Sigmoid colon (tissue), 7 donors: ENCODE data around the gene CNTN5. TPM values are rescaled to one million over a fixed set of nuclear protein-coding genes. Genes with fewer than 3 reads are reported as not detected.

ENCODE experiments used
- DNase-seq: peaks from one replicate; pipeline ENCODE4 v3.0.0-alpha.2; 2019
- H3K27ac ChIP-seq, 4 donors: fragments of 200-600 bp; sonication (generic); one replicate each; pipeline ENCODE4 v1.5.1; 2016 to 2019; ENCODE audit warnings: mild to moderate bottlenecking in 1 of 4
- H3K27me3 ChIP-seq, 3 donors: fragments of 200-600 bp; sonication (generic); one replicate each; pipeline ENCODE4 v1.5.1; 2019; ENCODE audit warnings: mild to moderate bottlenecking in 1 of 3
- H3K36me3 ChIP-seq, 4 donors: fragments of 200-600 bp; sonication (generic); one replicate each; pipeline ENCODE4 v1.5.1; 2016 to 2019
- H3K4me1 ChIP-seq, 4 donors: fragments of 200-600 bp; sonication (generic); one replicate each; pipeline ENCODE4 v1.5.1; 2017 to 2019
- H3K4me3 ChIP-seq, 4 donors: fragments of 200-600 bp; sonication (generic); one replicate each; pipeline ENCODE4 v1.5.1; 2017 to 2019; ENCODE audit warnings: mild to moderate bottlenecking in 2 of 4, moderate library complexity in 1 of 4
- H3K9me3 ChIP-seq, 4 donors: fragments of 200-600 bp in 3 of 4; sonication (generic) in 3 of 4; one replicate each; pipeline versions ENCODE4 v1.5.1 to v1.6.1; 2013 to 2019
- EP300 ChIP-seq, 4 donors: sonication (generic); formaldehyde crosslinking; IDR thresholded peaks; one replicate each; pipeline ENCODE4 v1.6.1; 2017; ENCODE audit warnings: antibody characterized with exemption in 4 of 4
- POLR2A ChIP-seq, 2 donors: fragments of 450-650 bp; IDR thresholded peaks; one replicate each; pipeline ENCODE4 v1.6.1; 2016; ENCODE audit warnings: antibody characterized with exemption in 2 of 2, mild to moderate bottlenecking in 2 of 2, moderate library complexity in 2 of 2
- POLR2AphosphoS5 ChIP-seq, 4 donors: sonication (generic); formaldehyde crosslinking; IDR thresholded peaks; one replicate each; pipeline ENCODE4 v1.6.1; 2017; ENCODE audit warnings: antibody characterized with exemption in 4 of 4
- WGBS, 2 donors: extraction: QIAGEN DNeasy Blood & Tissue Kit; methylation state at CpG; one replicate each; pipeline ENCODE4 v1.1.7; 2013; 5-methylcytosine and 5-hydroxymethylcytosine counted together
- intact Hi-C: fragments of 100-400 bp; cut with DNase I; formaldehyde crosslinking; loops from one replicate; pipeline ENCODE4 v1.15.1; 2023
- polyA plus RNA-seq, 3 donors: library from polyadenylated mRNA; stranded (reverse); fragments of 200-250 nt; gene quantifications; one replicate each; pipeline ENCODE4 v1.2.3, GENCODE V29; 2013
- total RNA-seq, 4 donors: library from RNA; depleted of rRNA; stranded (reverse); fragments of >200 nt; gene quantifications; one replicate each; pipeline ENCODE4 v1.1.0, GENCODE V29; 2016
- TF ChIP-seq, protein P1 (sequence below), 4 experiments: fragments of 450-650 bp in 3 of 4; fragments of 200-600 bp in 1 of 4; IDR thresholded peaks; one replicate each; pipeline ENCODE4 v1.5.1; 2016 to 2019; ENCODE audit warnings: antibody characterized with exemption in 4 of 4, mild to moderate bottlenecking in 3 of 4, moderate library complexity in 2 of 4
- donor health status: healthy with polysubstance abuse.
- donor health status: Bipolar disorder and iron deficiency.
- donor health status: healthy.

The CNTN5 gene
- total and polyA plus RNA-seq, 7 donors = 0.13 to 0.36 (median 0.16) TPM; not detected in 2

DNA sequence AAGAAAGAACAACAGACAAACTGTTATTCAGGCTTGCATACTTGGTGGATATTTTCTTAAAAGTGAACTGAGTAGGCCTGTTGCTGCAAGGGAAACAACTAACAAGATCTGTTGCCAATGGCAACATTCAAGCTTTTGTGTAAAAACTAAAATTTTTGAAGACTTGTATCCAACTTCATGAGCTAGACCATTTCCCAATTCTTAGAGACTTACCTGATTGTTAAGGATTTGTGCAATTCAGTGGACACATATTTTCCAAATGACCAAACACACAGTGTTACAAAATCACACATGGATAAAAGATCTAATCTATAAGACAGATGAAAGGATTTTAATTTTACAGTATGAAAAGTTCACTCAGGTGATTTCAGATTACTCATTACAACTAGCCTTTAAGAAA, 564.1 kb downstream of the CNTN5 start:
- no peaks in the 10 kb centered on the region for H3K4me1 ChIP-seq
- intact Hi-C loops = no loop called here
- H3K9me3 ChIP-seq = no peaks in the 10 kb centered on the region
- DNase-seq = no peak
- no peak overlapping the region for H3K4me3 ChIP-seq
- no peak overlapping the region for H3K27ac ChIP-seq
- no peaks in the 10 kb centered on the region for H3K27me3 ChIP-seq
- no peaks in the 10 kb centered on the region for H3K36me3 ChIP-seq
- no peak for TF ChIP-seq POLR2A (IDR thresholded peaks at IDR 0.05)
- TF ChIP-seq, protein P1, sequence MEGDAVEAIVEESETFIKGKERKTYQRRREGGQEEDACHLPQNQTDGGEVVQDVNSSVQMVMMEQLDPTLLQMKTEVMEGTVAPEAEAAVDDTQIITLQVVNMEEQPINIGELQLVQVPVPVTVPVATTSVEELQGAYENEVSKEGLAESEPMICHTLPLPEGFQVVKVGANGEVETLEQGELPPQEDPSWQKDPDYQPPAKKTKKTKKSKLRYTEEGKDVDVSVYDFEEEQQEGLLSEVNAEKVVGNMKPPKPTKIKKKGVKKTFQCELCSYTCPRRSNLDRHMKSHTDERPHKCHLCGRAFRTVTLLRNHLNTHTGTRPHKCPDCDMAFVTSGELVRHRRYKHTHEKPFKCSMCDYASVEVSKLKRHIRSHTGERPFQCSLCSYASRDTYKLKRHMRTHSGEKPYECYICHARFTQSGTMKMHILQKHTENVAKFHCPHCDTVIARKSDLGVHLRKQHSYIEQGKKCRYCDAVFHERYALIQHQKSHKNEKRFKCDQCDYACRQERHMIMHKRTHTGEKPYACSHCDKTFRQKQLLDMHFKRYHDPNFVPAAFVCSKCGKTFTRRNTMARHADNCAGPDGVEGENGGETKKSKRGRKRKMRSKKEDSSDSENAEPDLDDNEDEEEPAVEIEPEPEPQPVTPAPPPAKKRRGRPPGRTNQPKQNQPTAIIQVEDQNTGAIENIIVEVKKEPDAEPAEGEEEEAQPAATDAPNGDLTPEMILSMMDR (IDR thresholded peaks at IDR 0.05) = no peak

DNA sequence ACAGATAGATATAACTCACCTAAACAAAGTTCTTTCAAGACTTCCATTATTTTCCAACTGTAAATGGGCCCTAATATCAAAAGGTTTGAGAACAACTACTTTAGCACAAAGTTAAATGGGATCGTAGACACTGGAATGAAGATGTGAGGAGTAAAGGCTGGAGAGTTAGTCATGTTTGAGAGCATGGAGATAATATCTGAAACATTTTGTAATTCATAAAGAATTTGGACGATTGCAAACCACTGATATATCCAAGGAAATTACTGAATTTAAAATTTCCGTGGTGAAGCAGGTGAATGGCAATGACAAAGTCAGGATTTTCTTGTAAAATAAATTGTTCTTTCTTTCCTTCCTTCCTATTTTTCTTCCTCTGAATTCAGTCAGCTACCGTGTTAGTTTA, 564.9 kb downstream of the CNTN5 start:
- 40 to 42% methylated on average over 4 of the region's 4 CpGs for WGBS, 2 donors
- Histone ChIP-seq H3K9me3 (no peaks in the 10 kb centered on the region), H3K27ac (no peak overlapping the region), H3K4me1 (no peaks in the 10 kb centered on the region), H3K4me3 (no peak overlapping the region), H3K36me3 (no peaks in the 10 kb centered on the region), H3K27me3 (no peaks in the 10 kb centered on the region)
- TF ChIP-seq EP300 (IDR thresholded peaks at IDR 0.05) (no peak), POLR2A (IDR thresholded peaks at IDR 0.05) (no peak), POLR2AphosphoS5 (IDR thresholded peaks at IDR 0.05) (no peak)
- TF ChIP-seq, protein P1 (IDR thresholded peaks at IDR 0.05) = no peak
- no peak for DNase-seq
- intact Hi-C loops = no loop called here

DNA sequence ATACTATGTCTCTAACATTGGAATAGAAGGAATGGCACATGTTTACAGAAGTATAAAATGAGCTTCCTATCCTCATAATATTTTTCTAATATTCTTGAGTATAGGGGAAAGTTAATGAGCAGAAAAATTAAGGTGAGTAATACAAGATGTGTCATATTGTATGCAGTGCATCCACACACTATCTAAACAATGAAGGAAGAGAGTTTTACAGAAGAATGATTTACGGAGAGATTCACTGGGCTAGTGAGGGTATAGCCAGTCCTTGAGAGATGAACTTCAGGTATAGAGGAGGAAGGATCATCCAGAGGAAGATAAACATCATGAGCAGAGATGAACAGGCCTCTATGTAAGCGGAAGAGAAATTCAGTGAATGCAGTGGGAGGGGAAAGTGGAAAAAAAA, 569.0 kb downstream of the CNTN5 start:
- 72 to 78% methylated on average over 2 of the region's 2 CpGs for whole genome bisulfite sequencing, 2 donors
- intact Hi-C loops = no loop called here
- H3K4me1 ChIP-seq = no peaks in the 10 kb centered on the region
- no peaks in the 10 kb centered on the region for H3K36me3 ChIP-seq
- TF ChIP-seq EP300 (IDR thresholded peaks at IDR 0.05) = no peak
- TF ChIP-seq, protein P1 (IDR thresholded peaks at IDR 0.05) = no peak
- no peak for TF ChIP-seq POLR2A (IDR thresholded peaks at IDR 0.05)
- no peak for TF ChIP-seq POLR2AphosphoS5 (IDR thresholded peaks at IDR 0.05)
- DNase-seq = no peak
- H3K4me3 ChIP-seq = no peak overlapping the region
- H3K9me3 ChIP-seq = no peaks in the 10 kb centered on the region
- no peak overlapping the region for H3K27ac ChIP-seq
- H3K27me3 ChIP-seq = no peaks in the 10 kb centered on the region

DNA sequence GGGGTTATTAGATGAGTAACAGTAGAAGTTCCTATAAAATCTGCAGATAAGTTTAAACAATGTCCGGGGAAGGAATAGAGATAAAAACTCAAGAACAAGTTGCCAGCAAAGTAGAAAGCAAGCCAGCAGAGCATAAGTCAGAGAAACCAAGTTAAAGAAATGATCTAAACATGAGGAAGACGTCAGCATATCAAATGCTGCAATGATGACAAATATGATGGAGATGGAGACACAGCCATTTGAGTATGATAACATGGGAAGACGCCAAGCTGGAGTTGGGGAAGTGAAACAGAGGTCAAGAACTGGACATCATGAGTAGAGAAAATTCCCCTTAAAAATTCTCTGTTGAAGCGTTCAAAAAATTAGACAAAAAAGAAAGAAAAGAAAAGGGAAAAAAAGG, 571.5 kb downstream of the CNTN5 start:
- no peaks in the 10 kb centered on the region for H3K27me3 ChIP-seq
- no peaks in the 10 kb centered on the region for H3K36me3 ChIP-seq
- no peak overlapping the region for H3K27ac ChIP-seq
- no peak overlapping the region for H3K4me3 ChIP-seq
- H3K4me1 ChIP-seq = no peaks in the 10 kb centered on the region
- WGBS, 2 donors = 71 to 73% methylated on average over 4 of the region's 4 CpGs
- H3K9me3 ChIP-seq = no peaks in the 10 kb centered on the region
- intact Hi-C loops = no loop called here
- no peak for TF ChIP-seq POLR2AphosphoS5 (IDR thresholded peaks at IDR 0.05)
- no peak for TF ChIP-seq EP300 (IDR thresholded peaks at IDR 0.05)
- TF ChIP-seq POLR2A (IDR thresholded peaks at IDR 0.05) = no peak
- TF ChIP-seq, protein P1 (IDR thresholded peaks at IDR 0.05) = no peak
- no peak for DNase-seq

DNA sequence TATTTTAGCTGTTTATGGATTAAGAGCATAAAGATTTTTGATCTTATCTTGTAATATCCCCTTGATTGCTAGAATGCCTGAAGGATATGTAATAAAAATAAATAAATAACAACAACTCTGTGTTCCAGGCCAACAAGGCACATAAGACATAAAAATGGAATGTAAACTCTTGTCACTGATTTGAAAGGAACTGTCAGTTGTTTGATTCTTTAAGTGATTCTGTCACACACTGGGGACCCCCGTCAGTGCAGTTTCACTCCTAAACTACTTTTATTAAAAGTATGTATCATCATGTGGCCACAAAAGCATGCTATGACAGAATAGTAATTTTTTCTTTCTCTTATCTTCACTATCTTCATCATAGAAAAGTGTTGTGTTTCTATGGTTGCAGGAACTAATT, 572.4 kb downstream of the CNTN5 start:
- TF ChIP-seq EP300 (IDR thresholded peaks at IDR 0.05) = no peak
- TF ChIP-seq POLR2A (IDR thresholded peaks at IDR 0.05) = no peak
- no peak for TF ChIP-seq POLR2AphosphoS5 (IDR thresholded peaks at IDR 0.05)
- TF ChIP-seq, protein P1 (IDR thresholded peaks at IDR 0.05) = no peak
- Histone ChIP-seq H3K27ac (no peak overlapping the region), H3K27me3 (no peaks in the 10 kb centered on the region), H3K4me3 (no peak overlapping the region), H3K36me3 (no peaks in the 10 kb centered on the region), H3K9me3 (no peaks in the 10 kb centered on the region), H3K4me1 (no peaks in the 10 kb centered on the region)
- WGBS, 2 donors = 67 to 72% methylated on average over 1 of the region's 1 CpG
- intact Hi-C loops = no loop called here
- DNase-seq = no peak
